Endodermal cell (in vitro differentiated cells): ENCODE data around the gene NR1I2. TPM values are rescaled to one million over a fixed set of nuclear protein-coding genes. Genes with fewer than 3 reads are reported as not detected.

Experiments used
- DNase-seq: peaks from one replicate; pipeline ENCODE4 v3.0.0-alpha.2; 2017
- H3K27ac ChIP-seq: 2 replicates; pipeline ENCODE4 v1.5.1; 2013; ENCODE audit warnings: mild to moderate bottlenecking, low read depth, low read length, moderate library complexity
- H3K27me3 ChIP-seq: 2 replicates; pipeline ENCODE4 v1.6.1; 2013; ENCODE audit warnings: mild to moderate bottlenecking, low read length, moderate library complexity; ENCODE audit not compliant: insufficient read depth, control insufficient read depth, poor library complexity, severe bottlenecking
- H3K36me3 ChIP-seq: 2 replicates; pipeline ENCODE4 v1.7.0; 2013; ENCODE audit warnings: mild to moderate bottlenecking, low read length, moderate library complexity; ENCODE audit not compliant: control insufficient read depth, insufficient read depth
- H3K4me1 ChIP-seq: one replicate; pipeline ENCODE4 v1.7.0; 2013; ENCODE audit warnings: low read length; ENCODE audit not compliant: control insufficient read depth, insufficient read depth
- H3K4me3 ChIP-seq: 2 replicates; pipeline ENCODE4 v1.5.1; 2013; ENCODE audit warnings: mild to moderate bottlenecking, low read length, moderate library complexity
- H3K9ac ChIP-seq: 2 replicates; pipeline ENCODE4 v1.6.1; 2013; ENCODE audit warnings: mild to moderate bottlenecking, low read length, moderate library complexity; ENCODE audit not compliant: poor library complexity, severe bottlenecking; ENCODE audit errors: extremely low read depth
- H3K9me3 ChIP-seq: 2 replicates; pipeline ENCODE4 v1.6.1; 2013; ENCODE audit warnings: mild to moderate bottlenecking, low read length, moderate library complexity; ENCODE audit not compliant: control insufficient read depth
- H3K27ac Mint-ChIP-seq: 2 replicates; pipeline ENCODE4 v1.8.0; 2020; ENCODE audit warnings: mixed read lengths
- H3K27me3 Mint-ChIP-seq: 2 replicates; pipeline ENCODE4 v1.8.0; 2021; ENCODE audit warnings: mild to moderate bottlenecking, mixed read lengths; ENCODE audit not compliant: insufficient read depth
- H3K36me3 Mint-ChIP-seq: 2 replicates; pipeline ENCODE4 v1.8.0; 2020; ENCODE audit warnings: low read depth, mixed read lengths
- H3K4me1 Mint-ChIP-seq: 2 replicates; pipeline ENCODE4 v1.8.0; 2020; ENCODE audit warnings: mixed read lengths
- H3K4me3 Mint-ChIP-seq: 2 replicates; pipeline ENCODE4 v1.8.0; 2020; ENCODE audit warnings: mild to moderate bottlenecking, moderate library complexity, mixed read lengths
- H3K9me3 Mint-ChIP-seq: 2 replicates; pipeline ENCODE4 v1.8.0; 2020; ENCODE audit warnings: mild to moderate bottlenecking, mixed read lengths
- WGBS, 2 experiments: methylation state at CpG; one replicate each; pipeline versions ENCODE4 v1.1.5 to v1.1.7; 2013; ENCODE audit warnings: missing lambda C conversion rate in 2 of 2, mixed read lengths in 1 of 2; ENCODE audit not compliant: insufficient coverage in 1 of 2, insufficient read length in 1 of 2; 5-methylcytosine and 5-hydroxymethylcytosine counted together
- total RNA-seq, 2 donors: library from RNA; stranded (reverse); fragmentation: NEBNext Ultra II Directional in 1 of 2; extraction: Animal tissue kit (Norgen Biotek cat#: 25700) in 1 of 2; gene quantifications; 2 replicates in 1 of 2; 3 replicates in 1 of 2; pipeline ENCODE4 v1.2.1, GENCODE V29; 2021
- TF ChIP-seq, protein P1 (sequence below): fragments of 200-600 bp; sonication (generic); conservative IDR thresholded peaks from 2 replicates; pipeline ENCODE4 v1.5.0; 2021; ENCODE audit warnings: antibody characterized with exemption, mild to moderate bottlenecking

NR1I2 gene
- total RNA-seq, 2 donors from 2014 or later: 0.20 to 0.29 TPM

GRCh38 chr3:119751423-119751822, 30.5 kb upstream of the NR1I2 start:
- H3K36me3 Mint-ChIP-seq: no peaks in the 10 kb centered on the region
- no peak overlapping the region for H3K4me3 ChIP-seq
- no peaks in the 10 kb centered on the region for H3K36me3 ChIP-seq
- no peak overlapping the region for H3K27ac Mint-ChIP-seq
- H3K27ac ChIP-seq: no peak overlapping the region
- H3K9me3 Mint-ChIP-seq: peaks cover 2% of the 10 kb centered on the region
- WGBS, 2 experiments: 94 to 100% methylated on average over 1 to 3 of the region's 3 CpGs
- no peak overlapping the region for H3K9ac ChIP-seq
- TF ChIP-seq, protein P1, sequence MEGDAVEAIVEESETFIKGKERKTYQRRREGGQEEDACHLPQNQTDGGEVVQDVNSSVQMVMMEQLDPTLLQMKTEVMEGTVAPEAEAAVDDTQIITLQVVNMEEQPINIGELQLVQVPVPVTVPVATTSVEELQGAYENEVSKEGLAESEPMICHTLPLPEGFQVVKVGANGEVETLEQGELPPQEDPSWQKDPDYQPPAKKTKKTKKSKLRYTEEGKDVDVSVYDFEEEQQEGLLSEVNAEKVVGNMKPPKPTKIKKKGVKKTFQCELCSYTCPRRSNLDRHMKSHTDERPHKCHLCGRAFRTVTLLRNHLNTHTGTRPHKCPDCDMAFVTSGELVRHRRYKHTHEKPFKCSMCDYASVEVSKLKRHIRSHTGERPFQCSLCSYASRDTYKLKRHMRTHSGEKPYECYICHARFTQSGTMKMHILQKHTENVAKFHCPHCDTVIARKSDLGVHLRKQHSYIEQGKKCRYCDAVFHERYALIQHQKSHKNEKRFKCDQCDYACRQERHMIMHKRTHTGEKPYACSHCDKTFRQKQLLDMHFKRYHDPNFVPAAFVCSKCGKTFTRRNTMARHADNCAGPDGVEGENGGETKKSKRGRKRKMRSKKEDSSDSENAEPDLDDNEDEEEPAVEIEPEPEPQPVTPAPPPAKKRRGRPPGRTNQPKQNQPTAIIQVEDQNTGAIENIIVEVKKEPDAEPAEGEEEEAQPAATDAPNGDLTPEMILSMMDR: no peak
- no peak overlapping the region for H3K4me3 Mint-ChIP-seq
- no peaks in the 10 kb centered on the region for H3K9me3 ChIP-seq
- no peaks in the 10 kb centered on the region for H3K27me3 ChIP-seq
- H3K4me1 ChIP-seq: no peaks in the 10 kb centered on the region
- no peak for DNase-seq
- H3K27me3 Mint-ChIP-seq: peaks cover 3% of the 10 kb centered on the region
- H3K4me1 Mint-ChIP-seq: no peaks in the 10 kb centered on the region

GRCh38 chr3:119759962-119760361, 21.9 kb upstream of the NR1I2 start:
- no peaks in the 10 kb centered on the region for H3K27me3 ChIP-seq
- H3K27ac ChIP-seq: no peak overlapping the region
- H3K9me3 ChIP-seq: no peaks in the 10 kb centered on the region
- WGBS, 2 experiments: no CpG with 5 or more reads among the region's 1 CpG
- Mint-ChIP-seq H3K27ac (no peak overlapping the region), H3K4me1 (no peaks in the 10 kb centered on the region), H3K27me3 (peaks cover 10% of the 10 kb centered on the region), H3K4me3 (no peak overlapping the region), H3K9me3 (peaks cover 5% of the 10 kb centered on the region), H3K36me3 (no peaks in the 10 kb centered on the region)
- no peak overlapping the region for H3K9ac ChIP-seq
- no peaks in the 10 kb centered on the region for H3K4me1 ChIP-seq
- TF ChIP-seq, protein P1: no peak
- H3K36me3 ChIP-seq: no peaks in the 10 kb centered on the region
- no peak overlapping the region for H3K4me3 ChIP-seq
- DNase-seq: no peak

DNA sequence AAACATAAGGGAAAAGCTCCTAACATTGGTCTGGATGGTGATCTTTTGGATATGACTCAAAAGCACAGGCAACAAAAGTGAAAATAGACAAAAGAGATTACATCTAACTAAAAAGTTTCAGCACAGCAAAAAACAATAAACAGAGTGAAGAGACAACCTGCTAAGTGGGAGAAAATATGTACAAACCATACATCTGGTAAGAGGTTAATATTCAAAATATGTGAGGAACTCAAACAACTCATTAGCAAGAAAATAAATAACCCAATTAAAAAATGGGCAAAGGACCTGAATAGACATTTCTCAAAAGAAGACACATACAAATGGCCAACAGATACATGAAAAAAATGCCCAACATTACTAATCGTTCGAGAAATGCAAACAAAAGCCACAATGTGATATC, 19.0 kb upstream of the NR1I2 start:
- Histone ChIP-seq H3K27ac (no peak overlapping the region), H3K9me3 (no peaks in the 10 kb centered on the region), H3K4me1 (no peaks in the 10 kb centered on the region), H3K9ac (no peak overlapping the region), H3K4me3 (no peak overlapping the region), H3K27me3 (no peaks in the 10 kb centered on the region), H3K36me3 (no peaks in the 10 kb centered on the region)
- Mint-ChIP-seq H3K9me3 (peaks cover 7% of the 10 kb centered on the region), H3K4me3 (no peak overlapping the region), H3K36me3 (no peaks in the 10 kb centered on the region), H3K27me3 (peaks cover 9% of the 10 kb centered on the region), H3K27ac (no peak overlapping the region), H3K4me1 (no peaks in the 10 kb centered on the region)
- 83% methylated on average over 2 of the region's 2 CpGs; no CpG with 5 or more reads in 1 of the 2 experiments for WGBS, 2 experiments
- TF ChIP-seq, protein P1: no peak
- DNase-seq: no peak
